HL-60 (cell line): ENCODE data around the gene ADSS1.

Source experiments
- GABPA ChIP-seq: IDR thresholded peaks from 2 replicates; pipeline ENCODE4 v1.6.1; 2012; ENCODE audit warnings: low read depth
- POLR2AphosphoS5 ChIP-seq: IDR thresholded peaks from 2 replicates; pipeline ENCODE4 v1.6.1; 2012; ENCODE audit warnings: low read depth
- SPI1 ChIP-seq: IDR thresholded peaks from 2 replicates; pipeline ENCODE4 v1.6.1; 2012; ENCODE audit warnings: low read depth, mild to moderate bottlenecking, borderline replicate concordance
- TF ChIP-seq, protein P1 (sequence below): IDR thresholded peaks from one replicate; pipeline ENCODE4 v1.5.1; 2011; ENCODE audit warnings: low read length, control low read depth, inconsistent platforms; ENCODE audit not compliant: insufficient read depth
- TF ChIP-seq, protein P2 (sequence below): IDR thresholded peaks from 2 replicates; pipeline ENCODE4 v1.6.1; 2012; ENCODE audit warnings: low read depth; ENCODE audit not compliant: insufficient replicate concordance

DNA sequence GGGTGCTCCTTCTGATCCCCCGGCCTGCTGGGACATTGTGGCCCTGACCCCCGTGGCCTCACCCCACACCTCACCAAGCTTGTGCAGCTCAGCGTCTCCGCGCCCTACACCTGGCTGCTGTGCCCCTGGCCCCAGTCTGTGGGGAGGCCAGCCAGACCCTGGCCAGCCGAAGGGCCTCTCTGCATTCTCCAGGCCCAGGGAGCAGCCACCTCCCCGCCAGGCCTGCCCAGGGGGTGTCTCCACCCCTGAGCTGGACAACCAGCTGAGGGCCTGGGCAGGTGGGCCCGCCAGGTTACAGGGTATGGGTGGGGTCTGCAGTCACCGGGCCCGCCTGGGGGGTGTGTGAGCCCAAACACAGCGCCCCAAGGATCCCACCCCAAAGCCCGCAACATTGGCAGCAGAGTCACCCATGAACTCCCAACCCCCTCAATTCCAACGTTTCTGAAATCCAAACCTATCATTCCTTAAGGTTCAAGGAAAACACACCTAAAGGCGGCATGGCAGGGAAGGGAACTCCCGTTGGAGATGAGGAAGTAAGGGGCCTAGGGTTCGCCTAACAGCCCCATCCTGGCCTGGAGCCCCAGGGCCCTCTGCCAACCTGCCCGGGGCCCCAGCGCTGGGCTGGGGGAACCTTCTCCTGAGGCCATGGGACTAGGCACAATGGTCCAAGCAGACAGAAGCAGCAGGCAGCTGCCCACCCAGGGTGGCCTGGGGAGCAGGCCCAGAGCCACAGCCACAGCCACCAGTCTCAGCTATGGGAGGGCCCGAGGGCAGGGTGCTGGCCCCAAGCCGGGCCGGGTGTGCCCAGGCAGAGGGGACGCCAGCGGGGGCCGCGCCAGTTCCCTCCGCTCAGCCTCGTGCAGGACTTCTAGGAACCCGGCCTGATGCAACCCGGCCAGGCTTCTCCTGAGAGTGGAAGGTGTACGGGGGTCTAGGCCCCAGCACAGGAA lies 63.0 kb downstream of the ADSS1 start:
- TF ChIP-seq, protein P1, sequence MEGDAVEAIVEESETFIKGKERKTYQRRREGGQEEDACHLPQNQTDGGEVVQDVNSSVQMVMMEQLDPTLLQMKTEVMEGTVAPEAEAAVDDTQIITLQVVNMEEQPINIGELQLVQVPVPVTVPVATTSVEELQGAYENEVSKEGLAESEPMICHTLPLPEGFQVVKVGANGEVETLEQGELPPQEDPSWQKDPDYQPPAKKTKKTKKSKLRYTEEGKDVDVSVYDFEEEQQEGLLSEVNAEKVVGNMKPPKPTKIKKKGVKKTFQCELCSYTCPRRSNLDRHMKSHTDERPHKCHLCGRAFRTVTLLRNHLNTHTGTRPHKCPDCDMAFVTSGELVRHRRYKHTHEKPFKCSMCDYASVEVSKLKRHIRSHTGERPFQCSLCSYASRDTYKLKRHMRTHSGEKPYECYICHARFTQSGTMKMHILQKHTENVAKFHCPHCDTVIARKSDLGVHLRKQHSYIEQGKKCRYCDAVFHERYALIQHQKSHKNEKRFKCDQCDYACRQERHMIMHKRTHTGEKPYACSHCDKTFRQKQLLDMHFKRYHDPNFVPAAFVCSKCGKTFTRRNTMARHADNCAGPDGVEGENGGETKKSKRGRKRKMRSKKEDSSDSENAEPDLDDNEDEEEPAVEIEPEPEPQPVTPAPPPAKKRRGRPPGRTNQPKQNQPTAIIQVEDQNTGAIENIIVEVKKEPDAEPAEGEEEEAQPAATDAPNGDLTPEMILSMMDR, result no peak
- no peak for TF ChIP-seq POLR2AphosphoS5
- TF ChIP-seq GABPA, result no peak
- TF ChIP-seq, protein P2, sequence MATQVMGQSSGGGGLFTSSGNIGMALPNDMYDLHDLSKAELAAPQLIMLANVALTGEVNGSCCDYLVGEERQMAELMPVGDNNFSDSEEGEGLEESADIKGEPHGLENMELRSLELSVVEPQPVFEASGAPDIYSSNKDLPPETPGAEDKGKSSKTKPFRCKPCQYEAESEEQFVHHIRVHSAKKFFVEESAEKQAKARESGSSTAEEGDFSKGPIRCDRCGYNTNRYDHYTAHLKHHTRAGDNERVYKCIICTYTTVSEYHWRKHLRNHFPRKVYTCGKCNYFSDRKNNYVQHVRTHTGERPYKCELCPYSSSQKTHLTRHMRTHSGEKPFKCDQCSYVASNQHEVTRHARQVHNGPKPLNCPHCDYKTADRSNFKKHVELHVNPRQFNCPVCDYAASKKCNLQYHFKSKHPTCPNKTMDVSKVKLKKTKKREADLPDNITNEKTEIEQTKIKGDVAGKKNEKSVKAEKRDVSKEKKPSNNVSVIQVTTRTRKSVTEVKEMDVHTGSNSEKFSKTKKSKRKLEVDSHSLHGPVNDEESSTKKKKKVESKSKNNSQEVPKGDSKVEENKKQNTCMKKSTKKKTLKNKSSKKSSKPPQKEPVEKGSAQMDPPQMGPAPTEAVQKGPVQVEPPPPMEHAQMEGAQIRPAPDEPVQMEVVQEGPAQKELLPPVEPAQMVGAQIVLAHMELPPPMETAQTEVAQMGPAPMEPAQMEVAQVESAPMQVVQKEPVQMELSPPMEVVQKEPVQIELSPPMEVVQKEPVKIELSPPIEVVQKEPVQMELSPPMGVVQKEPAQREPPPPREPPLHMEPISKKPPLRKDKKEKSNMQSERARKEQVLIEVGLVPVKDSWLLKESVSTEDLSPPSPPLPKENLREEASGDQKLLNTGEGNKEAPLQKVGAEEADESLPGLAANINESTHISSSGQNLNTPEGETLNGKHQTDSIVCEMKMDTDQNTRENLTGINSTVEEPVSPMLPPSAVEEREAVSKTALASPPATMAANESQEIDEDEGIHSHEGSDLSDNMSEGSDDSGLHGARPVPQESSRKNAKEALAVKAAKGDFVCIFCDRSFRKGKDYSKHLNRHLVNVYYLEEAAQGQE, result no peak
- no peak for TF ChIP-seq SPI1
